Right ventricle myocardium superior (tissue), 1 donor: ENCODE measurements around the gene ATP1A4. TPM values are rescaled to one million over a fixed set of nuclear protein-coding genes. Genes with fewer than 3 reads are reported as not detected.
"Not testable (repeated sequence)": the region's sequence is repeated elsewhere in the genome, so short reads cannot be mapped to it uniquely, and the experiment has no call there.

Experiments
- ATAC-seq: fragments of 200-7000 bp; cut with Tn5 transposase; one replicate; pipeline ENCODE4 v1.9.1; 2020; ENCODE audit warnings: mild to moderate bottlenecking; ENCODE audit not compliant: poor library complexity
- DNase-seq: peaks from one replicate; pipeline ENCODE4 v3.0.0-alpha.2; 2020
- intact Hi-C: fragments of 100-400 bp; cut with DNase I; formaldehyde crosslinking; loops from one replicate; pipeline ENCODE4 v1.11.2; 2022
- long read RNA-seq: library from polyadenylated mRNA; unstranded; transcript quantifications from one replicate; pipeline ENCODE4 v2.0.0, GENCODE V29; 2021
- total RNA-seq: library from RNA; stranded (reverse); fragmentation: NEBNext Ultra II Directional; extraction: Animal tissue kit (Norgen Biotek cat#: 25700); gene quantifications from one replicate; pipeline ENCODE4 v1.2.1, GENCODE V29; 2021
- donor health status: DM: no; HTN: yes; CAD: no; lungs with severe emphysema.

ATP1A4 gene
- total RNA-seq, result 0.40 TPM
- long read RNA-seq, result 0 reads

DNA sequence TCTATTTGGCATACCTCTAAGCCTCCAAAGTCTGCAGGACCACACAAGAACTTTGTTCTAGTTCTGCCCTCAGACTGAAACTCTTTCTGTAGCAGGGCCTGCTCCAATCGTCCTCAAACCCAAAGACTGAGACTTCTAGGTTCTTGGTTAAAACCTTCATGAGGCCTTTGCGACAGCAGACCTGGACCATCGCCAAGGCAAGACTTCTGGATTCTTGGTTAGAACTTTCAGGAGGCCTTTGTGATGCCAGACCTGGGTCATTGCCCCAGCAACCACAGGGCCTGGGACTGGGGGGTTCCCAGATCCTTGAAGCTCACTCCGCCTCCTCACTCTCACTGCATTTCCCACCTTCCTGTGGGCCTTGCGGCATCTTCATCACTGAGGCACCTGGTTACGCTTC, at the start of gene ATP1A4:
ATP1A4 (plus strand) TSS at position 301 of the 400 bp plus-strand sequence. CDS start 438 bp downstream, outside the sequence.
- DNase-seq, result no peak
- ATAC-seq, result no peak
- intact Hi-C loops, result no loop called here

DNA sequence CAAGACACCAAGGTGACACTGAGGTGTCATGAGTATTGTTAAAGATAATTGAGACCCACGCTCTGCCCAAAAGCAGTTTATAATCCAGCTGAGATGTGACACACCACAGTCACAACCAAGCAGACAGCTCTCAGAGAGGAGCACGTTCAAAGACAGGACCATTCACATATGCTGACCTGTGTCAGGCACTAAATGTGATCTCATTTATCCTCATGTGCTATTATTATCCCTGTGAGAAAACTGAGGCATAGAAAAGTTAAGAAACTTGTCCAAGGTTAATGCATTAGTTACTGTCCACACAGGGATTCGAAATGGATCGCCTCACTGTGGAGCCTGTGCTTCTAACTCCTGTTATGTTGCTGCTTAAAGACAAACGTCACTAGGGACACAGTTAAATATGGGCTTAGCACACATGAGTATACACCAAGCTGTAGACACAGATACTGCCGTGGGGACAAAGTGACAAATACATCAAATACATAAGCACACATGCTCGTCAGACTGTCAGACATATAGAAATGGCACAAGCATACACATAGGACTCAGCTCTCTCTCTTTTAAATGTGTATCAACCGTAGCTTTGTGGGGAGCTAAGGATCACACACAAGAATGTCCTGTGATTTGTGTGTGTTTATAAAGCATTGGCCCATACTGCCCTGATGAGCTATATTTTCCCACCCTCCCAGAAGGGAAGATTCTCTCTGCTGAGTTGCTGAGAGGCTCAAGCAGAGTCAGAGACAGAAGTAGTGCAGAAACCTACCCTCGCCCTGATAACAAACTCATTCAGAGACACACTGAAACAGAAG, 49.5 kb upstream of the ATP1A4 start:
- intact Hi-C loops, result loop anchor here (2.0 to 5.0 kb wide), 3 partner anchors 95 to 189 kb away; no protein-coding TSS in a partner anchor
- ATAC-seq, result no peak
- no peak for DNase-seq

DNA sequence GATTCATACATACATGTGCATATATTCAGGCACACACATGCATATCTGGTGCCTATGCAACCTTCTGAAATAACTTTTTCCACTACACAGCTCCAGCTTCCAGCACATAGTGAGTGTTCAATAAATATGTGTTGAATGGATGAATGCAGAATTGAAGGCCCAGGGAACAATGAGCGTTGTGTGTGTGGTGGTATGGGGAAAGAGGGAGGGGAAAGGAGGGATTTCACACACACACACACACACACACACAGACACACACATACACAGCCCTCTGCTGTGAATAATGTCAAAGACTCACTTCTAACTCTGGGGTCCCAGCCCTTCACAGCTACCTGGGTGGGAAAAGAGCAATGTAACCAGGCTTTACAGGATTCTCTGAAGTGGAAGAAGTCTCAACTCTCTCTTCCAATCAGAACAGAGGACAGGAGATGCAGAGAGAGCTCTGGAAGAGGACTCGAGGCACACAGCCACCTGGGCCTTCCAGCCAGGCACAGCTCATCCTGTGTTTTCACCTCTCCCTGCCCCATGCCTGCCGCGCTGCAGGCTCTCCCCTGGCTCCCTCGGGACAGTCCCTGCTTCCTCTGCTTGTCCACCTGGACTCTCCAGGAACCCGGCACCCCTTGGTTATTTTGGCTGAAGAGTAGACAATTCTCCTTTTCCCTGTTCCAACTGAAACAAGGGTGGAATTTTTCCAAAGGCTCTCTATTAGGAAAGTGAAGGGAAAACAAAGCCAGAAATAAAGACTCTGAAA, 47.6 kb upstream of the ATP1A4 start:
- ATAC-seq (no peak), DNase-seq (peak; percentile 27)
- intact Hi-C loops, result loop anchor here (5.0 kb wide), 2 partner anchors 93 to 143 kb away; no protein-coding TSS in a partner anchor

DNA sequence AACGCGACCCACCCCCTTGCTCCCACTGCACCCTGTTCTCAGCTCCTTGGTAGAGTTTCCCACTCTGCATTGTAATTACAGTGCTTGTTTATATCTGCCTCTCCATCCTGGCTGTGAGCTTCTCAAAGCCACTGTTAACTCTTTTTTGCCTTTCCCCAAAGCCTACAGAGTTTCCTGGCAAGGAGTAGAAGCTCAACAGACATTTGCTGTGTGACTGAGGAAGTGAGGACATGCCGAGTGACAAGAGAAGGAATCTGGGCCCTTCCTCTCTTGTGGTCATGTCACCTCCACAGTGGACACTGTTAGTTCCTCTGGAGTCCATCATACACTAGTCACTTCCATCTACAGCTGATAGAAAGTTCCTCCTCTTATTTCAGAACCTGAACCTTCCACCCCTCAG, 46.9 kb upstream of the ATP1A4 start:
- intact Hi-C loops, result loop anchor here (5.0 kb wide), 2 partner anchors 93 to 143 kb away; no protein-coding TSS in a partner anchor
- no peak for ATAC-seq

DNA sequence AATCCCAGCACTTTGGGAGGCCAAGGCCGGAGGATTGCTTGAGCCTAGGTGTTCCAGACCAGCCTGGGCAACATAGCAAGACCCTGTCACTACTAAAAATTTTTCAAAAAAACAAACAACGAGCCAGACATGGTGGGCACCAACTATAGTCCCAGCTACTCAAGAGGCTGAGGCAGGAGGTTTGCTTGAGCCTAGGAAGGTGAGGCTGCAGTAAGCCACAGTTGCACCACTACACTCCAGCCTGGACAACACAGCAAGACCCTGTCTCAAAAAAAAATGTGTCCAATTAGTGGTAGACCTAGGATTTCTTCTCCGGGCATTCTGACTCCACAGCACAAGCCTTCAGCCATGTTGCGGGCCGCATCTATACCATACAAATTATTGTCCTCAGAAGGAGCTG, 46.2 kb upstream of the ATP1A4 start:
- peak; percentile 11 for DNase-seq
- intact Hi-C loops, result no loop called here
- ATAC-seq, result no peak

More for the DNA sequence above, 46.9 kb upstream of the ATP1A4 start:
- peak; percentile 13 for DNase-seq

DNA sequence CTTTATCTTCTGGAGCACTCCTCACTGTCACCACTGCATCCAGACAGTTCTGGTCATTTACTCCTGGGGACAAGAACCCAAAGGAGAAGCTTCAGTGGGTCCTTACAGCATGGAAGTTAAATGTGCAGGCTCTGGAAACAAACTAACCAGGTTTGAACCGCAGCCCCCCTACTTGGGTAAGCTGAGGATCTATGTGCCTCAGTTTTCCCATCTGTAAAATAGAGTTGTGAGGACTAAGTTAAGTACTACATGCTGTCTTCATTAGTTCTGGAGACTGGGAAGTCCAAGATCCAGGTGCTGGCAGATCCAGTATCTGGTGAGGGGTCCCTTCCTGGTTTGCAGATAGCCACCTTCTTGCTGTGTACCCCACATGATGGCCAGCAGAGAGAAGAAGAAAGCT, 43.9 kb upstream of the ATP1A4 start:
- intact Hi-C loops, result no loop called here
- ATAC-seq (no peak), DNase-seq (peak; percentile 1)

DNA sequence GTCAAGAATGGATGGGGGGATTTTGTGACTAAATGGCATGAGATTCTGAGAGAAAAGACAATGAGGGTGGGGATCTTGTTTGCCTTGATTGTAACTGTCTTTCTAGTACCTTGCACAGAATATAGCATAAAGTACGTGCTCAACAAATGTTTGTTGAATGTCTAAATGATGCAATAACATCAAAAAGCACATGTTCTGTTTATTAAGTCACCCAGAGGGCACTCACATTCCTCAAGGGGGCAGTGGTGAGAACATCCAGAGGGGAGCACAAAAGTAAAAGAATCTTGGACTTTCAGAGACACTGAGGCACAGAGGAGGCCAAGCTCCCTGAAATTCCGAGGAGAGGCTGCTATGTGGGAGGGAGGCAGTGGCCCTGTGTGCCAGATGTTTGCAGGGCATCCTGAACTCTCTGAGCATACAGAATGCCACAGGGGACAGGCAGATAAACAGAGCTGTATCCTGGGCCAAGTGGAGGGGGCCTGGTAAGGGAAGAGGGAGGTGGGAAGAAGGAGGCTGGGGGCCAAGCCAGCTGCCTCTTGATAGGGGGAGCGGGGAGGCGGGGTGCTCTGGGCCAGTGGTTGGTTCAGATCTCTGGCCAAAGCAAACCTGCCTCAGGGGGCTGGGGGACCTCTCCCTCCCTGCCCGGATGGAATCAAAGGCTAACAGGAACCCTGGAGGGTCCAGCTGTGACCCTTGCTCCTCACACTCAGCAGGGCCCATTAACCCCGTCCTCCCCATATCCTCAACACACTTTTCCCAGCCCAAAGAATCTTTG, 42.3 kb upstream of the ATP1A4 start:
- DNase-seq, result peak; percentile 25
- intact Hi-C loops, result no loop called here
- no peak for ATAC-seq

DNA sequence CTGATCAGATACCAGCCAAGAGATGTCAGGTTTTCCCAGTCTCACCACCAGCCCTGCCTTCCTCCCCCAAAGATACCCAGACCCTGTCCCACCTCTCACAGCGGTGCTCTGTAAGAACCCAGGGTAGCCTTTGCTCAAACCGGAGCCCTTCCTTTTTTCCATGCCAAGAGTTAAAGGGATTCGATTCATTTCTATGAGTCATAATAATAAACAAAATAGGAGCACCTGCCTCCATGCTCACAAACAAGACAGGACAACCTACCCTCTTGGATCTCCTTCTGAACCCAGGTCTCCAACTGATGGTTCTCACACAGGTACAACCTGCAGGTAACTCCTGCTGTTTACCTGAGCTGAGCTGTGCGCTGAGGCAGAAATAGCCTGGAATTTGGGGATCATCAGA, 41.7 kb upstream of the ATP1A4 start:
- DNase-seq (no peak), ATAC-seq (no peak)
- intact Hi-C loops, result no loop called here

DNA sequence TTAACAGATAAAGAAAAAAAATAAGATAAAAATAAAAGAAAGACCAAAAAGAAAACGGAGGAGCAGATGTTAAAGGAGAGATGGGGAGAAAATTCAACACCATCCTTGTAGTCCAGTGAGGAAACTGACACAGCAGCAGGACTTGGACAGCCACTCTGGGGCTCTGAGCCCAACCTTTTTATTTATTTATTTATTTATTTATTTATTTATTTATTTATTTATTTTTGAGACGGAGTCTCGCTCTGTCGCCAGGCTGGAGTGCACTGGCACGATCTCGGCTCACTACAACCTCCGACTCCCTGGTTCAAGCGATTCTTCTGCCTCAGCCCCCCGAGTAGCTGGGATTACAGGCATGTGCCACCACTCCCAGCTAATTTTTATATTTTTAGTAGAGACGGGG, 39.9 kb upstream of the ATP1A4 start:
- DNase-seq, result peak; percentile 8
- intact Hi-C loops, ATAC-seq: not testable (repeated sequence)

DNA sequence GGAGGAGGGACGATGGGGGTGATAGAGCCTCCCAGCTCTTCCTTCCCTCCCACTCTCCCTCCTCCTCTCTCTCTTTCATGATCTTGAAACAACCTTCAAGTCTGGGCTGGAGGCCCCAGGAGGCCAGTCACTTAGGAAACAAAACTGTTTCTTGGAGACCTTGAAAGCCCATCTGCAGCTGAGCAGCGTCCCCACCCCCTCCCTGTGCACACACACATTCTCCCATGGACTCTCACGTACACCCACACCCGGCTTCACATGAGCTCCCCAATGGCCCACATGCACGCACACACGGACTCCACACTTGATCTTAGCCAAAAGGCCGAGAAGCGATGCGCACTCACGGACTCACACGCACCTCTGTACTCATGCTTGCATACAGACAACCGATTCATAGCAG, 39.0 kb upstream of the ATP1A4 start:
- intact Hi-C loops, result no loop called here
- ATAC-seq (no peak), DNase-seq (peak; percentile 47)

DNA sequence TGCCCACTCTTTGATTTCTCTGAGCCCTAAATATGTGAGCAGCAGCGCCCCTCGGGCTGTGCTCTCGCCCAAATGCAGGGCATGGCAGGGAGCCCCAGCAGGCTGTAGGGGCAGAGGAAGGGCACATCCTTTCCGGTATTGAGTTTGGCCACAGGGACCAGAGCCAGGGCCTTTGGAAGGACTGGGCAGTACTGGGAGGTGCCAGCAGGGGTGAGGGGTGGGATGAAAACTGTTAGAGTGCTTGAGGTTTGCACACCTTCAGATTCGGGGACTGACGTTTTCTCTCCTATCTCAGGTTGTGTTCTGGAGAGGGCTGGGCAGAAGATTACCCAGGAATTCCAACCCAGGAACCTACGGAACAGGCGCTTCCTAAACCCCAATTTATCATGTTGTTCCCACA, 38.0 kb upstream of the ATP1A4 start:
- ATAC-seq (no peak), DNase-seq (peak; percentile 30)

DNA sequence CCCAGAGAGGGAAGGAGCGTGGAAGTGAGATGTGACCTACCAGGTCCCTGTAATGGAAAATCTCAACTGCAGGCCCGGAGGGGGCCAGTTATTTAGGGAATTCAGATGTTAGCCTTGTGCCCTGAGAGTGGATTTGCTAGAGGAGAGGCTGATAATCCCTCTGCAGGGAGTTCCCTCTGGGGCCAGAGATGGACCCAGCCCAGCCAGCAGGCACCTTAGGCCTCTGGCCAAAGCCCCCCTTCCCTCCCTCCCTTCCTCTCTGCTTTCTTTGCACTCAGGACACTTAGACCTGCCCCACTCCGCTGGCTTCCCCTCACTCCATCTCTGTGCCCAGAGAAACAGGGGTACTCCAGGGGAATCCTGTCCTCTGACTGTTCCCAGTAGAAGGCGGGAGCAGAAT, 37.3 kb upstream of the ATP1A4 start:
- DNase-seq (peak; percentile 54), ATAC-seq (no peak)
- intact Hi-C loops, result no loop called here

More for the DNA sequence above, 38.0 kb upstream of the ATP1A4 start:
- intact Hi-C loops, result no loop called here

DNA sequence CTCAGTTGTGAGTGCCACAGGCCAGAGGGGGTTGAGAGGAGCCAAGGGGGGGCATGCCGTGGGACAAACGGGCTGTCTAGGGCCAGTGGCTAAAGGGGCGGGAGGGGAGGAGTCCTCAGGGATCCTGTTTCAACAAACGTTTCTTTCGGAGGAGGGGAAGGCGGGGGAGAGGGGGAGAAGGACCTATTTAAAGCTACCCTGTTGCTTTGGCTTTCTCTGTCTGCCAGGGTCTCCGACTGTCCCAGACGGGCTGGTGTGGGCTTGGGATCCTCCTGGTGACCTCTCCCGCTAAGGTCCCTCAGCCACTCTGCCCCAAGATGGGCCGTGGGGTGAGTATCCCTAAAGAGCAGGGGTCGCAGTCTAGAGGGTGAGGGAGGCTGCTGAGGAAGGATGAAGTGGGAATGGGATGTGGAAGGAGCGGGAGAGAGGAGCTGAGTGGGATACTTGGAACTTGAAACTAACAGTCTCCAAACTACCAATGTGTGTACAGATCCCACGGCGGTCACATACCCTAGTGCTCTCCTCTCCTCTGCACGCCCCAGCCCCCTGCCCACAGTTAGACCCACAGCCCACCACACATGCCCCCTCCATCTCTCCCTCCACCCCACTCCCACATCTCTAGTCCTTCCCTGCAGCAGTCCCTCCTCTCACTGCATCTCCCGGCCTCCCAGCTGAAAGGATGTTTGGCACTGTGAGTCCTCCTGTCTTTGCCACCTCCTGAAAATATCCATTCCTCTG, 35.7 kb upstream of the ATP1A4 start, which contains the start of gene ATP1A2:
ATP1A2 (plus strand) TSS at position 215 of the 738 bp plus-strand sequence; CDS start at position 318, 103 bp downstream.
- peak; percentile 63 for DNase-seq
- peak; percentile 73 for ATAC-seq
- intact Hi-C loops, result no loop called here

DNA sequence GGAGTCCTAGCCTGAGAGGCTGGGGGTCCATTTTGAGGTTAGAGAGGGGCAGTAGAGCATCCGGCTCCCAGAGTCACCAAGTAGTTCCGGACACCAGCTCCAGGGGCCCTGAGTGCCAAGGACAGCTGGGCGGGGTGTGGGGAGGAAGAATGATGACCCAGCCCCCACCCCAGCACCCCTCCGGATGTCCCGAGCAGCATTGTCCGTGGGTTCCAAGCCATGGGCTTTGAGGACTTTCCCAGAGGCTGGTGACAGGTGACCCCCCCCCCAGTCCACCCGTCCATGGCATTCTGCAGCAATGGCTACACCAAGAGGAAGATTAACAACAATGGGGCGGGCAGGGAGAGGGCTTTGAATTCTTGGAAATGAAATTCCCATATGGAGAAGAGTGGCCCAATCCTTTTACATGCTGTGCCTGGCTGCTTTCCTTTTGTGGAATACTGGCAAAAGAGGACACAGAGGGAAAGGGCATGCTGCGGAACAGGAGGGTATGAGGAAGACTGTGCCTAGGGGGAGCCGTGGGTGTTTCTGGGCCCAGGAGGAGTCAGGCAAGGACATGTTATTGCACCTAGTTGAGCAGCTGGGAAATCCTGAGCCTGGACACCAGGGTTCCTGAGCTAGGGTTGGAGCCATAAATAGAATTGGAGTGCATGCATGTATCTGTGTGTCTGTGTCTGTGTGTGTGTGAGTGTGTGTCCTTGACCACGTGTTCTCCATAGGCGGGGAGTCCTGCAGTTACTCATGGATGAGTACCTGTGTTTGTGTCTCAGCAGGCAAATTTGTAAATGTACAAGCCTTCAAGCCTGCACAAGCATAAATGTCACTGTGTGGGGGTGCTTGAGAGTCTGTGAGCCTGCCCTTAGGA, 34.9 kb upstream of the ATP1A4 start:
- intact Hi-C loops, result no loop called here
- ATAC-seq, result peak; percentile 42
- peak; percentile 41 for DNase-seq

DNA sequence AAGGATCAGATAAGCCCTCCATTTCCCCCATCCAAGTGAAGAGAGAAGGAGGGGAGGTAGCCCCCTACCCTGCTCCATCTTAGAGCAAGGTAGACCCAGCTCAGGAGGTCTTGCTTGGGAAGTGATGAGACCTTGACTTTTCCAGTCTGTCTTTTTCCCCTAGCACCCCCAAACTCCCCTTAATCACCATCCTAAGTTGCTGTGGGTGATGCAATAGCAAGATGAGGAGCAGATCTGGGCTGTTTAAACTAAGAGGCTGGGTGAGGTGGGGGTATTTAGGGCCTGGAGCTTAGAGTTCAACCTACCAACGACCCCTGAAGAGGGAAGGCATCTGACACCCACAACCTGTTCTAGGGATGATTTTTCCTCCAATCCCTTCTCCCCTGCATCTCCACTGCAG, 34.1 kb upstream of the ATP1A4 start:
- DNase-seq, result no peak
- intact Hi-C loops, result no loop called here
- ATAC-seq, result no peak

DNA sequence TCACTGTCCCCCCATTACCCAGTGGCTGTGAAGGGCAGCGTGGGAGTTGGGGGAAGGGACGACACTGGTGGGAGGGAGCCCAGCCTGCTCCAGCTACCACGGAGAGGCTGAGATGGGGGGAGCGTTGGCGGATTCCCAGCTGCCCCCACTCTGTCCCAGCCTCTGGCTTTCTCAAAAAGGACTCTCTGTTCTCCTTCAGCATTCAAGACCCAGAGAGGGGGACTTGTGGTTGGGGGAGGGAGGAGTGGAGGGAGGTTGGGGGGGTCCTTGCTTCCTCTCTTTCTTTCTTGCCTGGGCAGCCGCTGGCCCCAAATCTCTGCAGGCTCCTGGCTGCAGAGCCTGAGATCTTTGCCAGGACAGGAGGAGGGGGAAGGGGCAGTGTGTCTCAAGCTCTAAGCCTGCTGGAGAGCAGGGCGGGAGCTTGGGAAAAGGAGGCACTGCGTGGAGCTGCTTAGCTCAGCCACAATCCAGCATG, 33.7 kb upstream of the ATP1A4 start:
- intact Hi-C loops, result no loop called here
- ATAC-seq (peak; percentile 63), DNase-seq (peak; percentile 74)

DNA sequence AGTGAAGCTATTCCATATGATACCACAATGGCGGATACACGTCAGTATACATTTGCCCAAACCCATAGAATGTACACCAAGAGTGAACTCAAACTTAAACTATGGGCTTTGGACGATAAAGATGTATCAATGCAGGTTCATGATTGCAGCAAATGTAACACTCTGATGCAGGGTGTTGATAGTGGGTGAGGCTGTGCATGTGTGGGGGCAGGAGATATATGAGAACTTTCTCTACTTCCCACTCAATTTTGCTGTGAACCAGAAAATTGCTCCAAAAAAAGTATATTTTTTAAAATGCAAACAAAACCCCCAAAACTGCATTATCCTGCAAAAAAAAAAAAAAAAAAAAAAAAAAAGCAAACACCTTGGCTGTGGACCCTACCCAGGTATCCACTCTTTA, 32.5 kb upstream of the ATP1A4 start:
- intact Hi-C loops, result no loop called here

More for the DNA sequence above, 32.5 kb upstream of the ATP1A4 start:
- no peak for DNase-seq
- ATAC-seq, result no peak
